GM21723 (cell line): ENCODE results near the gene TIAM1.
"Not testable (repeated sequence)": the region's sequence is repeated elsewhere in the genome, so short reads cannot be mapped to it uniquely, and the experiment has no call there.

ENCODE experiments used
- ATAC-seq: cut with Tn5 transposase; IDR thresholded peaks from one replicate; pipeline ENCODE4 v1.9.1; 2021; ENCODE audit warnings: mild to moderate bottlenecking, moderate library complexity; ENCODE audit not compliant: unreplicated experiment

Gene TIAM1

GRCh38 chr21:31255036-31255435 is 89.0 kb downstream of the TIAM1 start:
- no peak for ATAC-seq

GRCh38 chr21:31254131-31254530 is 89.9 kb downstream of the TIAM1 start:
- no peak for ATAC-seq

- ATAC-seq: no peak
Observed at GRCh38 chr21:31253684-31254083, 90.4 kb downstream of the TIAM1 start.

- ATAC-seq: no peak
Observed at GRCh38 chr21:31252611-31253010, 91.5 kb downstream of the TIAM1 start.

- ATAC-seq: no peak
Observed at GRCh38 chr21:31252091-31252490, 92.0 kb downstream of the TIAM1 start.

GRCh38 chr21:31251686-31252085 is 92.4 kb downstream of the TIAM1 start:
- no peak for ATAC-seq

- ATAC-seq: no peak
Observed at GRCh38 chr21:31248598-31248997, 95.5 kb downstream of the TIAM1 start.

GRCh38 chr21:31243611-31244010 is 100.5 kb downstream of the TIAM1 start:
- no peak for ATAC-seq

- no peak for ATAC-seq
Observed at GRCh38 chr21:31236528-31236927, 107.5 kb downstream of the TIAM1 start.

- no peak for ATAC-seq
Observed at GRCh38 chr21:31235671-31236450, 108.2 kb downstream of the TIAM1 start.

GRCh38 chr21:31234936-31235335 is 109.1 kb downstream of the TIAM1 start:
- no peak for ATAC-seq

GRCh38 chr21:31233711-31234110 is 110.3 kb downstream of the TIAM1 start:
- ATAC-seq: no peak

- no peak for ATAC-seq
Observed at GRCh38 chr21:31232344-31232743, 111.7 kb downstream of the TIAM1 start.

- ATAC-seq: no peak
Observed at GRCh38 chr21:31230937-31231336, 113.1 kb downstream of the TIAM1 start.

GRCh38 chr21:31228723-31229122 is 115.3 kb downstream of the TIAM1 start:
- ATAC-seq: not testable (repeated sequence)

- no peak for ATAC-seq
Observed at GRCh38 chr21:31225713-31226112, 118.3 kb downstream of the TIAM1 start.

- no peak for ATAC-seq
Observed at GRCh38 chr21:31222142-31222541, 121.9 kb downstream of the TIAM1 start.

- ATAC-seq: no peak
Observed at GRCh38 chr21:31221043-31221442, 123.0 kb downstream of the TIAM1 start.

- ATAC-seq: no peak
Observed at GRCh38 chr21:31220575-31220974, 123.5 kb downstream of the TIAM1 start.

- ATAC-seq: no peak
Observed at GRCh38 chr21:31218830-31219608, 125.0 kb downstream of the TIAM1 start.

- no peak for ATAC-seq
Observed at GRCh38 chr21:31216206-31216605, 127.9 kb downstream of the TIAM1 start.

GRCh38 chr21:31213787-31214186 is 130.3 kb downstream of the TIAM1 start:
- ATAC-seq: no peak
